Heart right ventricle (tissue), 16 donors: ENCODE data around the gene PMEPA1. TPM values are rescaled to one million over a fixed set of nuclear protein-coding genes. Genes with fewer than 3 reads are reported as not detected.

Source experiments
- ATAC-seq, 8 donors: fragments of 200-7000 bp; cut with Tn5 transposase; one replicate each; pipeline ENCODE4 v1.9.1; 2020; ENCODE audit warnings: mild to moderate bottlenecking in 8 of 8, moderate library complexity in 8 of 8, moderate number of reproducible peaks in 1 of 8
- DNase-seq, 2 donors: peaks; one replicate each; pipeline ENCODE4 v3.0.0-alpha.2; 2020
- H3K27ac ChIP-seq, 10 donors: fragments of 200-600 bp; sonication (generic) in 2 of 10; one replicate each; pipeline versions ENCODE4 v1.5.0 to v1.8.0; 2020 to 2022; ENCODE audit warnings: mild to moderate bottlenecking in 3 of 10
- H3K27me3 ChIP-seq, 7 donors: fragments of 200-600 bp; one replicate each; pipeline ENCODE4 v1.8.0; 2021 to 2022; ENCODE audit warnings: mild to moderate bottlenecking in 2 of 7
- H3K36me3 ChIP-seq, 9 donors: fragments of 200-600 bp; sonication (generic) in 1 of 9; one replicate each; pipeline versions ENCODE4 v1.5.0 to v1.8.0; 2020 to 2022; ENCODE audit warnings: mild to moderate bottlenecking in 2 of 9
- H3K4me1 ChIP-seq, 9 donors: fragments of 200-600 bp; sonication (generic) in 1 of 9; one replicate each; pipeline versions ENCODE4 v1.5.0 to v1.8.0; 2020 to 2022; ENCODE audit warnings: mild to moderate bottlenecking in 4 of 9
- H3K4me3 ChIP-seq, 10 donors: fragments of 200-600 bp; sonication (generic) in 2 of 10; one replicate each; pipeline versions ENCODE4 v1.5.0 to v1.8.0; 2020 to 2022; ENCODE audit warnings: mild to moderate bottlenecking in 7 of 10, moderate library complexity in 2 of 10
- H3K9me3 ChIP-seq, 11 donors: fragments of 200-600 bp in 10 of 11; sonication (generic) in 2 of 11; one replicate each; pipeline versions ENCODE4 v1.5.0 to v1.8.0; 2013 to 2022; ENCODE audit warnings: mild to moderate bottlenecking in 2 of 11, control low read depth in 1 of 11, moderate library complexity in 1 of 11
- CTCF ChIP-seq, 9 donors: fragments of 200-600 bp; sonication (generic) in 2 of 9; IDR thresholded peaks; one replicate each; pipeline versions ENCODE4 v1.5.0 to v1.8.0; 2021 to 2022; ENCODE audit warnings: antibody characterized with exemption in 9 of 9, mild to moderate bottlenecking in 5 of 9, moderate library complexity in 1 of 9
- WGBS, 2 donors: extraction: QIAGEN DNeasy Blood & Tissue Kit; methylation state at CpG; one replicate each; pipeline ENCODE4 v1.1.7; 2013; ENCODE audit warnings: inconsistent platforms in 1 of 2; 5-methylcytosine and 5-hydroxymethylcytosine counted together
- intact Hi-C, 10 donors: fragments of 100-400 bp; cut with DNase I; formaldehyde crosslinking; loops; one replicate each; pipeline versions ENCODE4 v1.11.1 to v1.14.2; 2022
- polyA plus RNA-seq, 2 donors: library from polyadenylated mRNA; stranded (reverse); fragments of 200-250 nt; gene quantifications; one replicate each; pipeline ENCODE4 v1.2.3, GENCODE V29; 2013
- total RNA-seq, 10 donors: library from RNA; stranded (reverse); fragmentation: NEBNext Ultra II Directional in 3 of 10; extraction: Animal tissue kit (Norgen Biotek cat#: 25700) in 3 of 10; gene quantifications; one replicate each; pipeline versions ENCODE4 v1.2.1 to v1.2.4, GENCODE V29; 2021 to 2023
- donor health status: Arrhythmogenic right ventricular cardiomyopathy.
- donor health status: ischemic (EF 13 %, LVEDD 7.1; RV severe dilation, severe dysfunction).
- donor health status: healthy with polysubstance abuse.
- donor health status: DM: no; HTN: yes; CAD: no.
- donor health status: DM: no; HTN: no; CAD: no.
- donor health status: ischemic (EF 25% LVEDD 6.9; RV normal size, moderate dysfunction).
- donor health status: ischemic (EF 25% LVEDD 5.7; RV mildly dilated, moderate dysfunction).
- donor health status: healthy.
- donor health status: DM: yes; HTN: yes; CAD: no.
- donor health status: Ischemic cardiomyopathy.
- donor health status: ischemic (EF 35%, LVEDD 5.7; RV mildly dilated, moderate dysfunction).
- donor health status: nonischemic (EF 11% LVEDD 7.7; RV severe dilation, severe dysfunction).
- donor health status: DM: yes; HTN: yes; CAD: no.
- donor health status: PGD.
- donor health status: ischemic (EF 29% LVEDD 5.4; RV normal size, mild dysfunction).
- donor health status: nonischemic (EF 23%, LVEDD 6.1; RV moderate dilation, normal function).

Gene PMEPA1
- total and polyA plus RNA-seq, 12 donors = 10.5 to 81.8 (median 30.4) TPM

GRCh38 chr20:57732226-57732625, 22.4 kb upstream of the PMEPA1 start:
- H3K4me1 ChIP-seq = peaks cover 0 to 5% (median 0%) of the 10 kb centered on the region in 9 donors
- no peak for DNase-seq
- TF ChIP-seq CTCF (IDR thresholded peaks at IDR 0.05) = no peak
- no peak for ATAC-seq
- intact Hi-C loops = no loop called here
- WGBS, 2 donors = 59 to 74% methylated on average over 4 of the region's 4 CpGs
- peaks cover 0 to 4% (median 0%) of the 10 kb centered on the region in 7 donors for H3K27me3 ChIP-seq
- H3K27ac ChIP-seq = no peak overlapping the region
- no peak overlapping the region for H3K4me3 ChIP-seq
- no peaks in the 10 kb centered on the region for H3K36me3 ChIP-seq
- H3K9me3 ChIP-seq = no peaks in the 10 kb centered on the region

GRCh38 chr20:57728762-57729161, 18.9 kb upstream of the PMEPA1 start:
- no peak for ATAC-seq
- Histone ChIP-seq H3K27ac (no peak overlapping the region), H3K36me3 (no peaks in the 10 kb centered on the region), H3K9me3 (no peaks in the 10 kb centered on the region), H3K4me1 (peaks cover 0 to 5% (median 0%) of the 10 kb centered on the region in 9 donors), H3K4me3 (no peak overlapping the region), H3K27me3 (peaks cover 0 to 4% (median 0%) of the 10 kb centered on the region in 7 donors)
- 68 to 78% methylated on average over 4 of the region's 4 CpGs for WGBS, 2 donors
- TF ChIP-seq CTCF (IDR thresholded peaks at IDR 0.05) = no peak
- intact Hi-C loops = no loop called here
- DNase-seq = no peak

- Histone ChIP-seq H3K9me3 (no peaks in the 10 kb centered on the region), H3K36me3 (no peaks in the 10 kb centered on the region), H3K4me3 (no peak overlapping the region), H3K27ac (no peak overlapping the region), H3K27me3 (peaks cover 0 to 4% (median 0%) of the 10 kb centered on the region in 7 donors), H3K4me1 (peaks cover 0 to 5% (median 0%) of the 10 kb centered on the region in 9 donors)
- DNase-seq (no peak), ATAC-seq (no peak)
- TF ChIP-seq CTCF (IDR thresholded peaks at IDR 0.05) = no peak
- WGBS, 2 donors = 86 to 89% methylated on average over 3 of the region's 3 CpGs
- intact Hi-C loops = no loop called here
Measured at GRCh38 chr20:57727863-57728262, 18.0 kb upstream of the PMEPA1 start.

- no peaks in the 10 kb centered on the region for H3K36me3 ChIP-seq
- H3K9me3 ChIP-seq = no peaks in the 10 kb centered on the region
- no peak for TF ChIP-seq CTCF (IDR thresholded peaks at IDR 0.05)
- no peak overlapping the region for H3K27ac ChIP-seq
- ATAC-seq (no peak), DNase-seq (no peak)
- H3K4me1 ChIP-seq = peaks cover 0 to 3% (median 0%) of the 10 kb centered on the region in 9 donors
- H3K27me3 ChIP-seq = no peaks in the 10 kb centered on the region
- intact Hi-C loops = no loop called here
- WGBS, 2 donors = 94 to 95% methylated on average over 9 of the region's 9 CpGs
- H3K4me3 ChIP-seq = no peak overlapping the region
Measured at GRCh38 chr20:57725636-57726035, 15.8 kb upstream of the PMEPA1 start.
